Endodermal cell (in vitro differentiated cells): ENCODE measurements around the gene RSF1. TPM values are rescaled to one million over a fixed set of nuclear protein-coding genes. Genes with fewer than 3 reads are reported as not detected.

Experiments used
- DNase-seq: peaks from one replicate; pipeline ENCODE4 v3.0.0-alpha.2; 2017
- H3K27ac ChIP-seq: 2 replicates; pipeline ENCODE4 v1.5.1; 2013; ENCODE audit warnings: mild to moderate bottlenecking, low read depth, low read length, moderate library complexity
- H3K27me3 ChIP-seq: 2 replicates; pipeline ENCODE4 v1.6.1; 2013; ENCODE audit warnings: mild to moderate bottlenecking, low read length, moderate library complexity; ENCODE audit not compliant: insufficient read depth, control insufficient read depth, poor library complexity, severe bottlenecking
- H3K36me3 ChIP-seq: 2 replicates; pipeline ENCODE4 v1.7.0; 2013; ENCODE audit warnings: mild to moderate bottlenecking, low read length, moderate library complexity; ENCODE audit not compliant: control insufficient read depth, insufficient read depth
- H3K4me1 ChIP-seq: one replicate; pipeline ENCODE4 v1.7.0; 2013; ENCODE audit warnings: low read length; ENCODE audit not compliant: control insufficient read depth, insufficient read depth
- H3K4me3 ChIP-seq: 2 replicates; pipeline ENCODE4 v1.5.1; 2013; ENCODE audit warnings: mild to moderate bottlenecking, low read length, moderate library complexity
- H3K9ac ChIP-seq: 2 replicates; pipeline ENCODE4 v1.6.1; 2013; ENCODE audit warnings: mild to moderate bottlenecking, low read length, moderate library complexity; ENCODE audit not compliant: poor library complexity, severe bottlenecking; ENCODE audit errors: extremely low read depth
- H3K9me3 ChIP-seq: 2 replicates; pipeline ENCODE4 v1.6.1; 2013; ENCODE audit warnings: mild to moderate bottlenecking, low read length, moderate library complexity; ENCODE audit not compliant: control insufficient read depth
- H3K27ac Mint-ChIP-seq: 2 replicates; pipeline ENCODE4 v1.8.0; 2020; ENCODE audit warnings: mixed read lengths
- H3K27me3 Mint-ChIP-seq: 2 replicates; pipeline ENCODE4 v1.8.0; 2021; ENCODE audit warnings: mild to moderate bottlenecking, mixed read lengths; ENCODE audit not compliant: insufficient read depth
- H3K36me3 Mint-ChIP-seq: 2 replicates; pipeline ENCODE4 v1.8.0; 2020; ENCODE audit warnings: low read depth, mixed read lengths
- H3K4me1 Mint-ChIP-seq: 2 replicates; pipeline ENCODE4 v1.8.0; 2020; ENCODE audit warnings: mixed read lengths
- H3K4me3 Mint-ChIP-seq: 2 replicates; pipeline ENCODE4 v1.8.0; 2020; ENCODE audit warnings: mild to moderate bottlenecking, moderate library complexity, mixed read lengths
- H3K9me3 Mint-ChIP-seq: 2 replicates; pipeline ENCODE4 v1.8.0; 2020; ENCODE audit warnings: mild to moderate bottlenecking, mixed read lengths
- WGBS, 2 experiments: methylation state at CpG; one replicate each; pipeline versions ENCODE4 v1.1.5 to v1.1.7; 2013; ENCODE audit warnings: missing lambda C conversion rate in 2 of 2, mixed read lengths in 1 of 2; ENCODE audit not compliant: insufficient coverage in 1 of 2, insufficient read length in 1 of 2; 5-methylcytosine and 5-hydroxymethylcytosine counted together
- total RNA-seq, 2 donors: library from RNA; stranded (reverse); fragmentation: NEBNext Ultra II Directional in 1 of 2; extraction: Animal tissue kit (Norgen Biotek cat#: 25700) in 1 of 2; gene quantifications; 2 replicates in 1 of 2; 3 replicates in 1 of 2; pipeline ENCODE4 v1.2.1, GENCODE V29; 2021
- TF ChIP-seq, protein P1 (sequence below): fragments of 200-600 bp; sonication (generic); conservative IDR thresholded peaks from 2 replicates; pipeline ENCODE4 v1.5.0; 2021; ENCODE audit warnings: antibody characterized with exemption, mild to moderate bottlenecking

RSF1 gene
- total RNA-seq, 2 donors from 2014 or later: 69.3 to 71.0 TPM

DNA sequence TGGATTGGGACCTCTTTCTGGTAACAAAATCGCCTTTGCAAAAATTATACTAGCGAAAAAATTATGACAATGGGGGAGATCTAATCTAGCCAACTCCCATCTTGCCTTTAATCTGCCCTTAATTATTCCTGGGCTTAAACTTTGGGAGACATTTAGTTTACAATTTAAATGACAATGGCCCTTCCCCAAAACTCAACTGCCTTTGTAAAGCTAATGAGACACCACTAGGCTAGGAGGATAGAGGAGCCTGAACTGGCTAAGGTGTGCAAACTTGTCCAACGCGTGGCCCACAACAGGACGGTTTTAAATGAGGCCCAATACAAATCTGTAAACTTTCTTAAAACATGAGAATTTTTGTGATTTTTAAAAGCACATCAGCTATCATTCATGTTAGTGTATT, 67.3 kb downstream of the RSF1 start:
- Histone ChIP-seq H3K4me3 (no peak overlapping the region), H3K27me3 (no peaks in the 10 kb centered on the region), H3K9me3 (no peaks in the 10 kb centered on the region), H3K9ac (no peak overlapping the region), H3K27ac (no peak overlapping the region), H3K36me3 (peaks cover 23% of the 10 kb centered on the region), H3K4me1 (peaks cover 11% of the 10 kb centered on the region)
- no peak overlapping the region for H3K4me3 Mint-ChIP-seq
- TF ChIP-seq, protein P1, sequence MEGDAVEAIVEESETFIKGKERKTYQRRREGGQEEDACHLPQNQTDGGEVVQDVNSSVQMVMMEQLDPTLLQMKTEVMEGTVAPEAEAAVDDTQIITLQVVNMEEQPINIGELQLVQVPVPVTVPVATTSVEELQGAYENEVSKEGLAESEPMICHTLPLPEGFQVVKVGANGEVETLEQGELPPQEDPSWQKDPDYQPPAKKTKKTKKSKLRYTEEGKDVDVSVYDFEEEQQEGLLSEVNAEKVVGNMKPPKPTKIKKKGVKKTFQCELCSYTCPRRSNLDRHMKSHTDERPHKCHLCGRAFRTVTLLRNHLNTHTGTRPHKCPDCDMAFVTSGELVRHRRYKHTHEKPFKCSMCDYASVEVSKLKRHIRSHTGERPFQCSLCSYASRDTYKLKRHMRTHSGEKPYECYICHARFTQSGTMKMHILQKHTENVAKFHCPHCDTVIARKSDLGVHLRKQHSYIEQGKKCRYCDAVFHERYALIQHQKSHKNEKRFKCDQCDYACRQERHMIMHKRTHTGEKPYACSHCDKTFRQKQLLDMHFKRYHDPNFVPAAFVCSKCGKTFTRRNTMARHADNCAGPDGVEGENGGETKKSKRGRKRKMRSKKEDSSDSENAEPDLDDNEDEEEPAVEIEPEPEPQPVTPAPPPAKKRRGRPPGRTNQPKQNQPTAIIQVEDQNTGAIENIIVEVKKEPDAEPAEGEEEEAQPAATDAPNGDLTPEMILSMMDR: no peak
- peaks cover 38% of the 10 kb centered on the region for H3K36me3 Mint-ChIP-seq
- H3K4me1 Mint-ChIP-seq: peaks cover 31% of the 10 kb centered on the region
- no peaks in the 10 kb centered on the region for H3K9me3 Mint-ChIP-seq
- WGBS, 2 experiments: 44 to 53% methylated on average over 3 to 5 of the region's 5 CpGs
- no peaks in the 10 kb centered on the region for H3K27me3 Mint-ChIP-seq
- peak overlapping the region; percentile 66 for H3K27ac Mint-ChIP-seq
- no peak for DNase-seq

DNA sequence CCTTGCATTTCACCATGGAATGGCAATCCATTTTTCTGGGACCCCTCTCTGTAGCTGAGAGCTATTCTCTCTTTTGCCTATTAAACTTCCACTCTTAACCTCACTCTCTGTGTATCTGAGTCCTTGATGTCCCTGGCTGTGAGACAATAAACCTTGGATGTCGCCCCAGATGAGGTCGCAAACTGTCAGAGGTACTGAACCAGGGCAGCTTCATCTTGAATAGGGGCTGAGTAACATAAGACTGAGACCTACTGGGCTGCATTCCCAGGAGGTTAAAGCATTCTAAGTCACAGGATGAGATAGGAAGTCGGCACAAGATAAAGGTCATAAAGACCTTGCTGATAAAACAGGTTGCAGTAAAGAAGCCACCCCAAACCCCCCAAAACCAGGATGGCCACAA, 68.0 kb downstream of the RSF1 start:
- peaks cover 31% of the 10 kb centered on the region for H3K4me1 Mint-ChIP-seq
- peak; percentile 69 for DNase-seq

DNA sequence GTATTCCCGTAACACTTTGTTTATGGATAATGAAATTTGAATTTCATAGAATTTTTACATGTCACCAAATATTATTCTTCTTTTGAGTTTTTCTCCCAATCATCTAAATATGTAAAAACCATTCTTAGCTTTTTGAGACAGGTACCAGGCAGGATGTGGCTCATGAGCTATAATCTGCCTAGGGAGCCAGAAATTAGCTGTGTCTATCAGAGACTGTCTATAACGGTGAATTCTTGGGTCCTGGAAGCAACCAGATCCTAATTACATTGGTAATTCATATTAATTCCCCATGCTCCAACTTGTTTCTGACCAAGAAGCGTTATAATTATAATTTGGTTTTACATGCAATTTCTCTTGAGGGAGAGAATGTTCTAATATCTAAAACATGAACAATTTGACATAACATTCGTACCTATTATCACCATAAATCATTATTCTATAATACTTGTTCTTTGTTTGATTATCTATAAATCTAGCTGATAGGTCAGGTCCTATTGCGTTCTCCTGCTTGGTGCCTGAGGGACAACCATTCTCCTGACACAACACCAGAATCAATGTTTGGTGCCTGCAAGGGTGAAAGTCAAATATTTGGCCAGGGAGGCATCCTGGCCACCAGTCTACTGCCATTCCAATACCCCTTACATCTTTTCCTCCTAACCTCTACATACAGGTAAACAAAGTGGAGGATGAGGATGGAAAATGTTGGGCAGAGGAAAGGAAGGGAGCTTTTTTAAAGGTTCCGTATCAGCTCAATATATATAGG, 69.9 kb downstream of the RSF1 start:
- Mint-ChIP-seq H3K27ac (no peak overlapping the region), H3K36me3 (peaks cover 27% of the 10 kb centered on the region), H3K27me3 (no peaks in the 10 kb centered on the region), H3K4me1 (peaks cover 31% of the 10 kb centered on the region), H3K4me3 (no peak overlapping the region), H3K9me3 (no peaks in the 10 kb centered on the region)
- 93% methylated on average over 3 of the region's 6 CpGs; no CpG with 5 or more reads in 1 of the 2 experiments for WGBS, 2 experiments
- H3K27me3 ChIP-seq: no peaks in the 10 kb centered on the region
- H3K27ac ChIP-seq: no peak overlapping the region
- H3K9me3 ChIP-seq: no peaks in the 10 kb centered on the region
- no peak for DNase-seq
- TF ChIP-seq, protein P1: no peak
- peaks cover 15% of the 10 kb centered on the region for H3K36me3 ChIP-seq
- peaks cover 11% of the 10 kb centered on the region for H3K4me1 ChIP-seq
- H3K9ac ChIP-seq: no peak overlapping the region
- no peak overlapping the region for H3K4me3 ChIP-seq

More for the DNA sequence above, 68.0 kb downstream of the RSF1 start:
- no peaks in the 10 kb centered on the region for H3K9me3 ChIP-seq
- peak overlapping the region; percentile 55 for H3K4me3 ChIP-seq
- no peak overlapping the region for H3K27ac ChIP-seq
- peaks cover 17% of the 10 kb centered on the region for H3K36me3 ChIP-seq
- no peak overlapping the region for H3K9ac ChIP-seq
- H3K4me3 Mint-ChIP-seq: peak overlapping the region; percentile 1
- no peaks in the 10 kb centered on the region for H3K9me3 Mint-ChIP-seq
- H3K27me3 Mint-ChIP-seq: no peaks in the 10 kb centered on the region
- no peaks in the 10 kb centered on the region for H3K27me3 ChIP-seq
- peaks cover 34% of the 10 kb centered on the region for H3K36me3 Mint-ChIP-seq
- TF ChIP-seq, protein P1: no peak
- WGBS, 2 experiments: 10 to 20% methylated on average over 2 to 3 of the region's 3 CpGs
- H3K4me1 ChIP-seq: peaks cover 11% of the 10 kb centered on the region
- peak overlapping the region; percentile 42 for H3K27ac Mint-ChIP-seq
